SU-DHL-6 (cell line): ENCODE measurements around the gene DOK7.

Experiments used
- H2AFZ ChIP-seq: fragments of 200-600 bp; sonication (generic); 2 replicates; pipeline ENCODE4 v1.6.1; 2014; ENCODE audit warnings: low read depth, mild to moderate bottlenecking, moderate library complexity, mixed read lengths, antibody characterized with exemption, low read length; ENCODE audit not compliant: severe bottlenecking
- H3F3A ChIP-seq: fragments of 200-600 bp; shearing (Covaris generic); 2 replicates; pipeline ENCODE4 v1.6.0; 2016; ENCODE audit warnings: antibody characterized with exemption, mild to moderate bottlenecking; ENCODE audit not compliant: insufficient read depth
- H3K27ac ChIP-seq: fragments of 200-600 bp; sonication (generic); 2 replicates; pipeline ENCODE4 v1.5.1; 2016; ENCODE audit warnings: low read depth, mild to moderate bottlenecking, low read length, moderate library complexity, mixed read lengths
- H3K27me3 ChIP-seq: fragments of 200-600 bp; sonication (generic), shearing (Covaris generic); 2 replicates; pipeline ENCODE4 v1.6.0; 2014; ENCODE audit warnings: mild to moderate bottlenecking, low read length
- H3K36me3 ChIP-seq: fragments of 200-600 bp; sonication (generic); 2 replicates; pipeline ENCODE4 v1.6.1; 2014; ENCODE audit warnings: mild to moderate bottlenecking, low read length, mixed read lengths
- H3K4me2 ChIP-seq: fragments of 300-600, 200-600 bp; shearing (Covaris generic), sonication (generic); 2 replicates; pipeline ENCODE4 v1.6.0; 2014; ENCODE audit warnings: low read length, low read depth, mild to moderate bottlenecking; ENCODE audit not compliant: poor library complexity, severe bottlenecking
- H3K4me3 ChIP-seq: fragments of 200-600 bp; sonication (generic); 2 replicates; pipeline ENCODE4 v1.5.1; 2014; ENCODE audit warnings: antibody characterized with exemption, low read length, mild to moderate bottlenecking, mixed read lengths; ENCODE audit not compliant: insufficient read depth, poor library complexity, severe bottlenecking
- H3K79me2 ChIP-seq: fragments of 200-600 bp; sonication (generic); 2 replicates; pipeline ENCODE4 v1.6.1; 2014; ENCODE audit warnings: mild to moderate bottlenecking, low read length, moderate library complexity; ENCODE audit not compliant: insufficient read depth
- H3K9ac ChIP-seq: fragments of 200-600 bp; sonication (generic); 2 replicates; pipeline ENCODE4 v1.7.0; 2014; ENCODE audit warnings: mild to moderate bottlenecking, low read length
- H3K9me2 ChIP-seq: fragments of 200-600 bp; sonication (generic); replicated peaks from 2 replicates; pipeline ENCODE4 v1.6.1; 2014; ENCODE audit warnings: low read length; ENCODE audit not compliant: insufficient read depth
- H3K9me3 ChIP-seq: fragments of 200-600 bp; sonication (generic); 2 replicates; pipeline ENCODE4 v1.6.1; 2014; ENCODE audit warnings: low read length, mixed read lengths; ENCODE audit not compliant: insufficient read depth
- H4K20me1 ChIP-seq: fragments of 200-600 bp; sonication (generic); 2 replicates; pipeline ENCODE4 v1.6.1; 2014; ENCODE audit warnings: low read depth, mild to moderate bottlenecking, antibody characterized with exemption, low read length, moderate library complexity, mixed read lengths
- CTCF ChIP-seq: fragments of 200-600 bp; sonication (generic); IDR thresholded peaks from one replicate; pipeline ENCODE4 v1.5.1; 2017; ENCODE audit warnings: antibody characterized with exemption, mild to moderate bottlenecking, low read length, moderate library complexity; ENCODE audit not compliant: insufficient read depth, poor library complexity, severe bottlenecking
- EZH2phosphoT487 ChIP-seq: fragments of 200-600 bp; sonication (generic), shearing (Covaris generic); conservative IDR thresholded peaks from 2 replicates; pipeline ENCODE4 v1.6.1; 2018; ENCODE audit warnings: mild to moderate bottlenecking, antibody characterized with exemption, low read length, moderate library complexity, mixed read lengths

Gene DOK7

GRCh38 chr4:3433138-3433869, 29.8 kb upstream of the DOK7 start:
- H3K27ac ChIP-seq = no peak overlapping the region
- TF ChIP-seq EZH2phosphoT487 (no peak), CTCF (no peak)
- H3K9me2 ChIP-seq = no peaks in the 10 kb centered on the region
- no peak overlapping the region for H3K4me3 ChIP-seq
- no peaks in the 10 kb centered on the region for H3K9me3 ChIP-seq
- H3K27me3 ChIP-seq = no peaks in the 10 kb centered on the region
- no peaks in the 10 kb centered on the region for H3K36me3 ChIP-seq
- no peaks in the 10 kb centered on the region for H3K79me2 ChIP-seq
- no peaks in the 10 kb centered on the region for H3F3A ChIP-seq
- no peak overlapping the region for H3K4me2 ChIP-seq
- H2AFZ ChIP-seq = no peak overlapping the region
- H4K20me1 ChIP-seq = no peaks in the 10 kb centered on the region
- H3K9ac ChIP-seq = no peak overlapping the region

GRCh38 chr4:3434881-3435685, 28.0 kb upstream of the DOK7 start:
- Histone ChIP-seq H3K9me3 (no peaks in the 10 kb centered on the region), H2AFZ (no peak overlapping the region), H3K79me2 (no peaks in the 10 kb centered on the region), H3K27ac (no peak overlapping the region), H3K27me3 (no peaks in the 10 kb centered on the region), H3K4me2 (no peak overlapping the region), H3K9ac (no peak overlapping the region), H3K4me3 (no peak overlapping the region), H4K20me1 (no peaks in the 10 kb centered on the region), H3F3A (no peaks in the 10 kb centered on the region), H3K36me3 (no peaks in the 10 kb centered on the region), H3K9me2 (no peaks in the 10 kb centered on the region)
- no peak for TF ChIP-seq EZH2phosphoT487
- no peak for TF ChIP-seq CTCF

GRCh38 chr4:3435686-3435956, 27.5 kb upstream of the DOK7 start:
- Histone ChIP-seq H3K27me3 (no peaks in the 10 kb centered on the region), H3K36me3 (no peaks in the 10 kb centered on the region), H3F3A (no peaks in the 10 kb centered on the region), H3K79me2 (no peaks in the 10 kb centered on the region), H4K20me1 (no peaks in the 10 kb centered on the region), H3K4me2 (no peak overlapping the region), H3K27ac (no peak overlapping the region), H3K9me3 (no peaks in the 10 kb centered on the region), H3K9ac (no peak overlapping the region), H3K9me2 (no peaks in the 10 kb centered on the region), H2AFZ (no peak overlapping the region), H3K4me3 (no peak overlapping the region)
- TF ChIP-seq CTCF = no peak
- no peak for TF ChIP-seq EZH2phosphoT487
